CD4-positive, alpha-beta T cell (primary cell): ENCODE measurements around the gene UMPS. TPM values are rescaled to one million over a fixed set of nuclear protein-coding genes. Genes with fewer than 3 reads are reported as not detected.

Experiments used
- ATAC-seq: fragments of 200-7000 bp; cut with Tn5 transposase; one replicate; pipeline ENCODE4 v1.10.0; 2022; ENCODE audit warnings: mild to moderate bottlenecking; ENCODE audit not compliant: poor library complexity
- CTCF ChIA-PET: fragments of 350-600 bp; sonication (Branson Sonifier 250); formaldehyde crosslinking; loops from one replicate; lab custom pipeline; 2021; ENCODE audit warnings: antibody characterized with exemption, inconsistent platforms; lab: Charles Lee
- POLR2A ChIA-PET: fragments of 350-600 bp; sonication (Branson Sonifier 250); formaldehyde crosslinking; loops from one replicate; lab custom pipeline; 2021; ENCODE audit warnings: antibody characterized with exemption, inconsistent platforms; lab: Charles Lee
- DNase-seq, 14 experiments: peaks; one replicate each; pipeline ENCODE4 v3.0.0-alpha.2; 2013 to 2020; ENCODE audit warnings: mixed read lengths in 2 of 14
- H3K27ac ChIP-seq, 2 donors: one replicate each; pipeline versions ENCODE4 v1.5.1 to v1.7.0; 2013; ENCODE audit warnings: low read length in 2 of 2, low read depth in 1 of 2, mild to moderate bottlenecking in 1 of 2
- H3K27me3 ChIP-seq, 2 experiments: 1 replicate in 1 of 2; 2 replicates in 1 of 2; pipeline versions ENCODE4 v1.6.1 to v1.7.0; 2013; ENCODE audit warnings: low read length in 2 of 2, control low read depth in 1 of 2, mild to moderate bottlenecking in 1 of 2, moderate library complexity in 1 of 2; ENCODE audit not compliant: insufficient read depth in 2 of 2, control insufficient read depth in 1 of 2
- H3K36me3 ChIP-seq: one replicate; pipeline ENCODE4 v1.6.1; 2013; ENCODE audit warnings: low read length, control low read depth; ENCODE audit not compliant: insufficient read depth
- H3K4me1 ChIP-seq: one replicate; pipeline ENCODE4 v1.6.1; 2013; ENCODE audit warnings: low read length, control low read depth; ENCODE audit not compliant: insufficient read depth
- H3K4me3 ChIP-seq: one replicate; pipeline ENCODE4 v1.5.1; 2013; ENCODE audit warnings: mild to moderate bottlenecking, low read length, moderate library complexity
- H3K9me3 ChIP-seq, 2 experiments: 1 replicate in 1 of 2; 2 replicates in 1 of 2; pipeline versions ENCODE4 v1.6.1 to v1.7.0; 2013; ENCODE audit warnings: low read length in 2 of 2, mild to moderate bottlenecking in 2 of 2, control low read depth in 1 of 2, moderate library complexity in 1 of 2; ENCODE audit not compliant: control insufficient read depth in 1 of 2, insufficient read depth in 1 of 2
- H3K27ac Mint-ChIP-seq: one replicate; pipeline ENCODE4 v1.8.0; 2020; ENCODE audit warnings: mixed read lengths
- H3K27me3 Mint-ChIP-seq: one replicate; pipeline ENCODE4 v1.8.0; 2021; ENCODE audit warnings: mixed read lengths
- H3K36me3 Mint-ChIP-seq: one replicate; pipeline ENCODE4 v1.8.0; 2021; ENCODE audit warnings: low read depth, mixed read lengths
- H3K4me1 Mint-ChIP-seq: one replicate; pipeline ENCODE4 v1.8.0; 2021; ENCODE audit warnings: low read depth, mixed read lengths
- H3K4me3 Mint-ChIP-seq: one replicate; pipeline ENCODE4 v1.8.0; 2020; ENCODE audit warnings: mild to moderate bottlenecking, mixed read lengths
- H3K9me3 Mint-ChIP-seq: one replicate; pipeline ENCODE4 v1.8.0; 2020; ENCODE audit warnings: mixed read lengths
- intact Hi-C, 2 experiments: fragments of 100-400 bp; cut with DNase I in 1 of 2; cut with micrococcal nuclease in 1 of 2; formaldehyde crosslinking; loops; one replicate each; pipeline versions ENCODE4 v1.15.1 to v1.9.0; 2023 to 2025; cut with DNase I, micrococcal nuclease
- total RNA-seq, 174 experiments: library from RNA in 2 of 174; stranded (reverse) in 2 of 174; gene quantifications; one replicate each; pipeline ENCODE4 v1.2.3 and lab custom pipeline; 2021 to 2026
- TF ChIP-seq, protein P1 (sequence below): fragments of 200-600 bp; IDR thresholded peaks from one replicate; pipeline ENCODE4 v1.8.0; 2022; ENCODE audit warnings: antibody characterized with exemption, mild to moderate bottlenecking

Gene UMPS
- total RNA-seq, 2 experiments from 2014 or later, result 19.5 to 19.7 TPM

- no peak overlapping the region for H3K4me3 Mint-ChIP-seq
- TF ChIP-seq, protein P1, sequence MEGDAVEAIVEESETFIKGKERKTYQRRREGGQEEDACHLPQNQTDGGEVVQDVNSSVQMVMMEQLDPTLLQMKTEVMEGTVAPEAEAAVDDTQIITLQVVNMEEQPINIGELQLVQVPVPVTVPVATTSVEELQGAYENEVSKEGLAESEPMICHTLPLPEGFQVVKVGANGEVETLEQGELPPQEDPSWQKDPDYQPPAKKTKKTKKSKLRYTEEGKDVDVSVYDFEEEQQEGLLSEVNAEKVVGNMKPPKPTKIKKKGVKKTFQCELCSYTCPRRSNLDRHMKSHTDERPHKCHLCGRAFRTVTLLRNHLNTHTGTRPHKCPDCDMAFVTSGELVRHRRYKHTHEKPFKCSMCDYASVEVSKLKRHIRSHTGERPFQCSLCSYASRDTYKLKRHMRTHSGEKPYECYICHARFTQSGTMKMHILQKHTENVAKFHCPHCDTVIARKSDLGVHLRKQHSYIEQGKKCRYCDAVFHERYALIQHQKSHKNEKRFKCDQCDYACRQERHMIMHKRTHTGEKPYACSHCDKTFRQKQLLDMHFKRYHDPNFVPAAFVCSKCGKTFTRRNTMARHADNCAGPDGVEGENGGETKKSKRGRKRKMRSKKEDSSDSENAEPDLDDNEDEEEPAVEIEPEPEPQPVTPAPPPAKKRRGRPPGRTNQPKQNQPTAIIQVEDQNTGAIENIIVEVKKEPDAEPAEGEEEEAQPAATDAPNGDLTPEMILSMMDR, result no peak
- DNase-seq (no peak), ATAC-seq (no peak)
- no peaks in the 10 kb centered on the region for H3K9me3 Mint-ChIP-seq
- H3K27me3 Mint-ChIP-seq, result peaks cover 12% of the 10 kb centered on the region
- H3K27ac ChIP-seq, result no peak overlapping the region
- peaks cover 2% of the 10 kb centered on the region for H3K4me1 Mint-ChIP-seq
- H3K4me3 ChIP-seq, result no peak overlapping the region
- intact Hi-C loops, result loop anchor here in 1 of 2 experiments (10.0 kb wide), 1 partner anchor 818 kb away; no protein-coding TSS in a partner anchor
- H3K4me1 ChIP-seq, result peaks cover 2% of the 10 kb centered on the region
- H3K27me3 ChIP-seq, result no peaks in the 10 kb centered on the region
- CTCF ChIA-PET, result no interaction called here
- H3K36me3 Mint-ChIP-seq, result no peaks in the 10 kb centered on the region
- no peak overlapping the region for H3K27ac Mint-ChIP-seq
- H3K9me3 ChIP-seq, result no peaks in the 10 kb centered on the region
- H3K36me3 ChIP-seq, result no peaks in the 10 kb centered on the region
- POLR2A ChIA-PET, result no interaction called here
Observed at GRCh38 chr3:124766113-124767095, 36.2 kb downstream of the UMPS start.

- H3K27ac ChIP-seq, result no peak overlapping the region
- no peak for ATAC-seq
Observed at GRCh38 chr3:124767264-124767663, 37.0 kb downstream of the UMPS start.

DNA sequence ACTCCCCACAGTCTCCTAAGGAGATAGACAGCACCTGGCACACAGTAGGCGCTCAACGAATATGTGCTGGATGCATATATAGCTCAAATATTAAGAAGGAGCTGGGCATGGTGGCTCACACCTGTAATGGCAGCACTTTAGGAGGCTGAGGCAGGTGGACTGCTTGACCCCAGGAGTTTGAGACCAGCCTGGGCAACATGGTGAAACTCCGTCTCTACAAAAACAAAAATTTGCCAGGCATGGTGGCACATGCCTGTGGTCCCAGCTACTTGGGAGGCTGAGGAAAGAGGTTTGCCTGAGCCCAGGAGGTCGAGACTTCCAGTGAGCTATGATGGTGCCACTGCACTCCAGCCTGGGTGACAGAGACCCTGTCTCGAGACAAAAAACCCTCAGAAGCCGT lies 37.4 kb downstream of the UMPS start:
- no peaks in the 10 kb centered on the region for H3K4me1 Mint-ChIP-seq
- no peaks in the 10 kb centered on the region for H3K36me3 Mint-ChIP-seq
- H3K9me3 ChIP-seq, result no peaks in the 10 kb centered on the region
- H3K36me3 ChIP-seq, result no peaks in the 10 kb centered on the region
- POLR2A ChIA-PET, result no interaction called here
- H3K27ac ChIP-seq, result no peak overlapping the region
- TF ChIP-seq, protein P1, result no peak
- no peak overlapping the region for H3K4me3 Mint-ChIP-seq
- no peaks in the 10 kb centered on the region for H3K4me1 ChIP-seq
- DNase-seq (no peak), ATAC-seq (no peak)
- no peaks in the 10 kb centered on the region for H3K9me3 Mint-ChIP-seq
- H3K27me3 Mint-ChIP-seq, result peaks cover 12% of the 10 kb centered on the region
- H3K4me3 ChIP-seq, result no peak overlapping the region
- no peaks in the 10 kb centered on the region for H3K27me3 ChIP-seq
- intact Hi-C loops, result loop anchor here in 1 of 2 experiments (10.0 kb wide), 1 partner anchor 817 kb away; no protein-coding TSS in a partner anchor
- H3K27ac Mint-ChIP-seq, result no peak overlapping the region
- CTCF ChIA-PET, result no interaction called here

More at GRCh38 chr3:124767264-124767663, 37.0 kb downstream of the UMPS start:
- intact Hi-C loops, result loop anchor here in 1 of 2 experiments (10.0 kb wide), 1 partner anchor 818 kb away; no protein-coding TSS in a partner anchor
- no peak overlapping the region for H3K27ac Mint-ChIP-seq
- Histone ChIP-seq H3K36me3 (no peaks in the 10 kb centered on the region), H3K9me3 (no peaks in the 10 kb centered on the region), H3K27me3 (no peaks in the 10 kb centered on the region), H3K4me3 (no peak overlapping the region), H3K4me1 (no peaks in the 10 kb centered on the region)
- ChIA-PET POLR2A (no interaction called here), CTCF (no interaction called here)
- DNase-seq, result no peak
- peaks cover 12% of the 10 kb centered on the region for H3K27me3 Mint-ChIP-seq
- TF ChIP-seq, protein P1, result no peak
- H3K36me3 Mint-ChIP-seq, result no peaks in the 10 kb centered on the region
- H3K9me3 Mint-ChIP-seq, result no peaks in the 10 kb centered on the region
- no peak overlapping the region for H3K4me3 Mint-ChIP-seq
- H3K4me1 Mint-ChIP-seq, result no peaks in the 10 kb centered on the region
